OCI-LY1 (cell line): ENCODE data around the gene AIP.

Source experiments
- H2AFZ ChIP-seq: fragments of 200-600 bp; sonication (generic), shearing (Covaris generic); 2 replicates; pipeline ENCODE4 v1.6.0; 2014; ENCODE audit warnings: antibody characterized with exemption, mild to moderate bottlenecking, low read length
- H3F3A ChIP-seq: fragments of 200-600 bp; sonication (generic), shearing (Covaris generic); 2 replicates; pipeline ENCODE4 v1.6.0; 2014; ENCODE audit warnings: mild to moderate bottlenecking, antibody characterized with exemption, low read length, moderate library complexity; ENCODE audit not compliant: insufficient read depth
- H3K27ac ChIP-seq: fragments of 200-600 bp; sonication (generic); 2 replicates; pipeline ENCODE4 v1.5.1; 2014; ENCODE audit warnings: low read length, mixed run types, mild to moderate bottlenecking, low read depth; ENCODE audit not compliant: poor library complexity, severe bottlenecking
- H3K27me3 ChIP-seq: fragments of 200-600 bp; sonication (generic); 2 replicates; pipeline ENCODE4 v1.6.0; 2014; ENCODE audit warnings: antibody characterized with exemption, mild to moderate bottlenecking, low read length, moderate library complexity; ENCODE audit not compliant: insufficient read depth
- H3K36me3 ChIP-seq: fragments of 200-600 bp; sonication (generic); 2 replicates; pipeline ENCODE4 v1.6.1; 2014; ENCODE audit warnings: mild to moderate bottlenecking, antibody characterized with exemption, low read length, moderate library complexity, mixed read lengths; ENCODE audit not compliant: insufficient read depth
- H3K4me1 ChIP-seq: fragments of 200-600 bp; sonication (generic); 2 replicates; pipeline ENCODE4 v1.5.1; 2014; ENCODE audit warnings: mild to moderate bottlenecking, low read length, moderate library complexity; ENCODE audit not compliant: insufficient read depth, severe bottlenecking
- H3K4me2 ChIP-seq: fragments of 200-600 bp; sonication (generic), shearing (Covaris generic); 2 replicates; pipeline ENCODE4 v1.6.1; 2014; ENCODE audit warnings: low read length
- H3K4me3 ChIP-seq: fragments of 200-600 bp; sonication (generic); 2 replicates; pipeline ENCODE4 v1.5.1; 2014; ENCODE audit warnings: low read length, low read depth, mild to moderate bottlenecking, mixed read lengths; ENCODE audit not compliant: poor library complexity, severe bottlenecking
- H3K79me2 ChIP-seq: fragments of 200-600 bp; shearing (Covaris generic); 2 replicates; pipeline ENCODE4 v1.6.1; 2016; ENCODE audit warnings: mixed run types, low read length, mixed read lengths; ENCODE audit not compliant: insufficient read depth
- H3K9ac ChIP-seq: fragments of 200-600 bp; sonication (generic), shearing (Covaris generic); 2 replicates; pipeline ENCODE4 v1.6.1; 2014; ENCODE audit warnings: mild to moderate bottlenecking, low read length, mixed read lengths
- H3K9me2 ChIP-seq: fragments of 200-600 bp; sonication (generic), shearing (Covaris generic); 2 replicates; pipeline ENCODE4 v1.6.1; 2014; ENCODE audit warnings: low read depth, mild to moderate bottlenecking, low read length, mixed read lengths
- H3K9me3 ChIP-seq: fragments of 200-600 bp; shearing (Covaris generic); 2 replicates; pipeline ENCODE4 v1.6.1; 2014; ENCODE audit warnings: low read length, mixed read lengths
- H4K20me1 ChIP-seq: fragments of 200-600 bp; sonication (generic), shearing (Covaris generic); 2 replicates; pipeline ENCODE4 v1.6.0; 2016; ENCODE audit warnings: mild to moderate bottlenecking, low read length; ENCODE audit not compliant: insufficient read depth
- EZH2 ChIP-seq: fragments of 200-600 bp; sonication (generic), shearing (Covaris generic); IDR thresholded peaks from 2 replicates; pipeline ENCODE4 v1.8.0; 2017; ENCODE audit warnings: borderline replicate concordance, mixed run types, mild to moderate bottlenecking, antibody characterized with exemption, low read length, moderate library complexity, mixed read lengths
- TF ChIP-seq, protein P1 (sequence below): fragments of 200-600 bp; sonication (generic), shearing (Covaris generic); IDR thresholded peaks from 2 replicates; pipeline ENCODE4 v1.5.1; 2017; ENCODE audit warnings: mild to moderate bottlenecking, antibody characterized with exemption, low read length, moderate library complexity, mixed read lengths

AIP gene

DNA sequence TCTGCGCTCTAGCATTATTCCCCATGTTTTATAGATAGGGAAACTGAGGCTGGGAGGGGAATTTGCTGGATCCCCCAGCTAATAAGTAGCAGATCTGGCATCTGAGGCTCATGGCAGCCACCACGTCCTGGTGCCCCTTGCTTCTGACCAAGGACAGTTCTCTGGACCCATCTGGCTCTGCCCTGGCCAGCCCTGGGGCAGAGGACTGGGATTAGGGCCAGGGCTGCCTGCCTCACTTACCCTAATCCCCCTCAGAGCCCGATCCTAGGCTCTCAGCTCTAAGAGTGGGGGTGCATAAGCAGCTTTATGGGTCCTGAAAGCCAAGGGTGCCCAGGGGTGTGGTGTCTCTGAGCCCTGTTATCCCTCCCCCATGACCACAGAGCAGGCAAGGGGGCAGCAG lies 27.8 kb upstream of the AIP start, which contains the start of gene CABP4:
CABP4 (plus strand) TSS at position 301 of the 400 bp plus-strand sequence; CDS start at position 371, 70 bp downstream.
- Histone ChIP-seq H3K4me3 (no peak within 1 kb of the TSS), H2AFZ (no peak within 1 kb of the TSS), H3K79me2 (no peaks in the 10 kb centered on the region), H4K20me1 (no peaks in the 10 kb centered on the region), H3K27ac (no peak within 1 kb of the TSS), H3K9me2 (no peaks in the 10 kb centered on the region), H3K27me3 (no peaks in the 10 kb centered on the region), H3K36me3 (no peaks in the 10 kb centered on the region), H3F3A (0 out of 2 replicates have a peak, but pooled peaks cover 5% of the 10 kb centered on the region), H3K9ac (no peak within 1 kb of the TSS), H3K4me2 (no peak within 1 kb of the TSS), H3K9me3 (no peaks in the 10 kb centered on the region), H3K4me1 (peaks cover 28% of the 10 kb centered on the region)
- TF ChIP-seq, protein P1, sequence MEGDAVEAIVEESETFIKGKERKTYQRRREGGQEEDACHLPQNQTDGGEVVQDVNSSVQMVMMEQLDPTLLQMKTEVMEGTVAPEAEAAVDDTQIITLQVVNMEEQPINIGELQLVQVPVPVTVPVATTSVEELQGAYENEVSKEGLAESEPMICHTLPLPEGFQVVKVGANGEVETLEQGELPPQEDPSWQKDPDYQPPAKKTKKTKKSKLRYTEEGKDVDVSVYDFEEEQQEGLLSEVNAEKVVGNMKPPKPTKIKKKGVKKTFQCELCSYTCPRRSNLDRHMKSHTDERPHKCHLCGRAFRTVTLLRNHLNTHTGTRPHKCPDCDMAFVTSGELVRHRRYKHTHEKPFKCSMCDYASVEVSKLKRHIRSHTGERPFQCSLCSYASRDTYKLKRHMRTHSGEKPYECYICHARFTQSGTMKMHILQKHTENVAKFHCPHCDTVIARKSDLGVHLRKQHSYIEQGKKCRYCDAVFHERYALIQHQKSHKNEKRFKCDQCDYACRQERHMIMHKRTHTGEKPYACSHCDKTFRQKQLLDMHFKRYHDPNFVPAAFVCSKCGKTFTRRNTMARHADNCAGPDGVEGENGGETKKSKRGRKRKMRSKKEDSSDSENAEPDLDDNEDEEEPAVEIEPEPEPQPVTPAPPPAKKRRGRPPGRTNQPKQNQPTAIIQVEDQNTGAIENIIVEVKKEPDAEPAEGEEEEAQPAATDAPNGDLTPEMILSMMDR: no peak
- no peak for TF ChIP-seq EZH2

DNA sequence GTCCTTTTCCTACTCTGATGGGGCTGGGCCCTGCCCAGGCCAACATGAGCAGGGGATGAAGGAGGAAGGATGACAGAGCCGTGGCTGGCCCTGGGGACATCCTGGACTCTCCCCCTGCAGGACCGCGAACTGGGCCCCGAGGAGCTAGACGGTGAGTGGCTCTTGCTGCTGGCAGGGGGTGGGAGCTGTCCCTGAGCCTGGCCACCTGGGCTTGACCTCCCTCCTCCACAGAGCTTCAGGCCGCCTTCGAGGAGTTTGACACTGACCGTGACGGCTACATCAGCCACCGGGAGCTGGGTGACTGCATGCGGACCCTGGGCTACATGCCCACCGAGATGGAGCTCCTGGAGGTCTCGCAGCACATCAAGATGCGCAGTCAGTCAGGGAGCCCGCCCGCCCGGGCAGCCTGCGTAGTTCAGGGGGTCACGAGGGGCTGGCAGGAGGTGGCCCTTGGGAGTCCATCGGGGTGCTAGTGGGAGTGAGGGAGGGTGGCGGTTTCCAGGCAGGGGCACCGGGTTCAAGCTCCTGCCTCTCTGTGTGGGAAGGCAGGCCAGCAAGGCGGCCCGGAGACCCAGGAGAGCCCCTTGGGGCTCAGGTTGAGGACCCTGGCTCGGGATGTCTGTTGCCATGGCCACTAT lies 26.6 kb upstream of the AIP start:
- Histone ChIP-seq H3K4me2 (no peak overlapping the region), H4K20me1 (no peaks in the 10 kb centered on the region), H3K27ac (no peak overlapping the region), H3K4me1 (peaks cover 30% of the 10 kb centered on the region), H3K79me2 (no peaks in the 10 kb centered on the region), H3K9ac (no peak overlapping the region), H3K36me3 (no peaks in the 10 kb centered on the region), H3K4me3 (no peak overlapping the region), H3K27me3 (no peaks in the 10 kb centered on the region), H2AFZ (no peak overlapping the region), H3F3A (peaks cover 8% of the 10 kb centered on the region; the same call in 1 of the 2 replicates), H3K9me2 (no peaks in the 10 kb centered on the region), H3K9me3 (no peaks in the 10 kb centered on the region)
- TF ChIP-seq, protein P1: no peak
- no peak for TF ChIP-seq EZH2

DNA sequence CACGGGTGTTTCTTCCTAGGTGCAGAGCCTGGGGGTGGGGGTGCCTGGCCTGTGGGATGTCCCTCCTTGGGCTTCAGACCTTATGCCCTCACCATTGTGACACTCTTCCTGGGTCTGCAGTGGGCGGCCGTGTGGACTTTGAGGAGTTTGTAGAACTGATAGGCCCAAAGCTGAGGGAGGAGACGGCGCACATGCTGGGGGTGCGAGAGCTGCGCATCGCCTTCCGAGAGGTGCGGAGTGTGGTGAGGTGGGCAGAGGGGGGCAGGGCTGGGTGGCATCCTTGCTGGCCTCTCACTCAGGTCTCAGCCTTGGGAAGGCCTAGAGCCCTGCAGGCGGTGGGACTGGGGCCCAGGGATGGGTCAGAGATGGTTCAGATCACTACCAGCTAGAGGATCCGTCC lies 25.4 kb upstream of the AIP start:
- H3K9ac ChIP-seq: no peak overlapping the region
- no peaks in the 10 kb centered on the region for H3K9me3 ChIP-seq
- H3K36me3 ChIP-seq: no peaks in the 10 kb centered on the region

More for the DNA sequence above, 25.4 kb upstream of the AIP start:
- no peak overlapping the region for H2AFZ ChIP-seq
- no peaks in the 10 kb centered on the region for H3K9me2 ChIP-seq
- H3K79me2 ChIP-seq: no peaks in the 10 kb centered on the region
- no peak overlapping the region for H3K27ac ChIP-seq
- peaks cover 11% of the 10 kb centered on the region; the same call in 1 of the 2 replicates for H3F3A ChIP-seq
- H3K27me3 ChIP-seq: no peaks in the 10 kb centered on the region
- H3K4me2 ChIP-seq: no peak overlapping the region
- TF ChIP-seq, protein P1: no peak
- no peak for TF ChIP-seq EZH2
- H4K20me1 ChIP-seq: no peaks in the 10 kb centered on the region
- H3K4me1 ChIP-seq: peaks cover 39% of the 10 kb centered on the region
- no peak overlapping the region for H3K4me3 ChIP-seq
